ENCODE data around the gene UBAC2. TPM values are rescaled to one million over a fixed set of nuclear protein-coding genes. Genes with fewer than 3 reads are reported as not detected.
"Not testable (repeated sequence)": the region's sequence is repeated elsewhere in the genome, so short reads cannot be mapped to it uniquely, and the experiment has no call there.

UBAC2 gene
- total RNA-seq, 1 experiment from 2014 or later: 58.3 TPM

DNA sequence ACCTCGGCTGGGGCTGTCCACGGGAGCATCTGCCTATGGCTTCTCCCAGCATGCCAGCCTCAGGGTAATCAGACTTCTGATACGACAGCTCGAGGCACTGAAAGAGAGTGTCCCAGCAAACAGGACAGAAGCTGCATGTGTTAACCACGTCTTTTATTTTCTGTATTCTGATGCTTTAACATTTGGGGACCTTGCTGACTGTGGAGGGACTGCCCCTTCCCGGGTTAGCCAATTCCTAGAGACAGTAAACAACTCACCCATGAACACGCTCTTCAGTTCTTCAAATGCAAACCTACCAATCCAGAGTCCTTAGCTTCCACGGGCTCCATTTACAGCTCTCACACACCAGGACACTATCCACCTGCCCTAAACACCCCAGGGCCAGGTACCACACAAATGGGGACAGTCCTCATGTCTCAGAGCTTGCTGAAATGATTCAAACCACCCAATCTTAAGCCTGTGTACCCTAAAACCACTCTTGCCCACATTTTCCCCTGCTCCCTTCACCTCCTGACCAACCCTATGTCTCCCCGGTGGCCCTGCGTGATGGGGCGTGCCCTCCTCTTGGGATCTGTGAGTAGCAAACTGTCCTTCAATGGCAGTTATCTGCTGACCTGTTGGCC lies 208.9 kb downstream of the UBAC2 start:
- not testable (repeated sequence) for H3K36me3 ChIP-seq (ENCODE audit: insufficient read depth, low read length); H3K4me3 ChIP-seq (ENCODE audit: low read length); H2AFZ ChIP-seq (ENCODE audit: low read length); H3K9me3 ChIP-seq (ENCODE audit: low read length); H4K20me1 ChIP-seq (ENCODE audit: insufficient read depth, low read depth, low read length); H3K27me3 ChIP-seq (ENCODE audit: low read length); H3K4me2 ChIP-seq (ENCODE audit: low read depth, low read length, poor library complexity, severe bottlenecking); H3K9me2 ChIP-seq (replicated peaks; ENCODE audit: insufficient read depth, low read length); H3K9ac ChIP-seq (ENCODE audit: low read length); H3K79me2 ChIP-seq (ENCODE audit: low read length); H3K4me1 ChIP-seq (ENCODE audit: low read length); H3K27ac ChIP-seq (ENCODE audit: low read length); DNase-seq

DNA sequence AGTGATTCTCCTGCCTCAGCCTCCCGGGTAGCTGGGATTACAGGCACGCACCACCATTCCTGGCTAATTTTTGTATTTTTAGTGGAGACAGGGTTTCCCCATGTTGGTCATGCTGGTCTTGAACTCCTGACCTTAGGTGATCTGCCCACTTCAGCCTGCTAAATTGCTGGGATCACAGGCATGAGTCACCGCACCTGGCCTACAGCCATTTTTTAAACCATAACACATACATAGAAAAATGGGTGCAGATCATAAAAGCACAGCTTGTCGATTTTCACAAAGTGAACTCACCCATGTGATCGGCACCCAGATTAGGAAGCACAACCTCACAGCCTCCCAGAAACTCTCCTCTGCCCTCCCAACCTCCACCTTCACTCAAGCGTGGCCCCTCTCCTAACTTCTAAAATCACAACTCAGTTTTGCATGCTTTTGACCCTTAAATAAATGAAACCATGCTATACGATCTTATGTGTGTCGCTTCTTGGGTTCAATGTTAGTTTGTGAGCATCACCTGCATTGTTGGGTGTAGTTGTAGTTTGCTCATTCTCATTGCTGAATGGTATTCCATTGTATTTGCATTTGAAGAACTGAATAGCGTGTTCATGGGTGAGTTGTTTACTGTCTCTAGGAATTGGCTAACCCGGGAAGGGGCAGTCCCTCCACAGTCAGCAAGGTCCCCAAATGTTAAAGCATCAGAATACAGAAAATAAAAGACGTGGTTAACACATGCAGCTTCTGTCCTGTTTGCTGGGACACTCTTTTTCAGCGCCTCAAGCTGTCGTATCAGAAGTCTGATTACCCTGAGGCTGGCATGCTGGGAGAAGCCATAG lies 210.2 kb downstream of the UBAC2 start:
- not testable (repeated sequence) for H3K4me2 ChIP-seq (ENCODE audit: low read depth, low read length, poor library complexity, severe bottlenecking); H3K4me1 ChIP-seq (ENCODE audit: low read length); H4K20me1 ChIP-seq (ENCODE audit: insufficient read depth, low read depth, low read length); H3K27ac ChIP-seq (ENCODE audit: low read length); H3K9ac ChIP-seq (ENCODE audit: low read length); H3K27me3 ChIP-seq (ENCODE audit: low read length); DNase-seq; H3K79me2 ChIP-seq (ENCODE audit: low read length); H3K9me2 ChIP-seq (replicated peaks; ENCODE audit: insufficient read depth, low read length); H3K36me3 ChIP-seq (ENCODE audit: insufficient read depth, low read length); H3K4me3 ChIP-seq (ENCODE audit: low read length); H3K9me3 ChIP-seq (ENCODE audit: low read length); H2AFZ ChIP-seq (ENCODE audit: low read length)

DNA sequence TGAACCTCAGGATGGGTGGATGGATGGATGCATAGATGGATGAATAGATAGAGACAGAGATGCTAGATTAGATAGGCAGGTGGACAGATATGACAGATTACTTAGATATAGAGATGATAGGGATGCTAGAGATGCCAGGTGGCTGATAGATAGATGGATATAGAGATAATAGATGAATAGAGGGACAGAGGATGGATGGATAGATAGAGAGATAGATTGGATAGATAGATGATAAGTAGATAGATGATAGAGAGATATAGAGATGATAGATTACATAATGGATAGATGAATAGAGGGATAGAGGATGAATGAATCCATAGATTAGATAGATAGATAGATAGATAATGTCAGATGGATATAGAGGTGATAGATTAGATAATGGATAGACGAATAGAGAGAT lies 212.2 kb downstream of the UBAC2 start:
- no peak overlapping the region for H3K27ac ChIP-seq (ENCODE audit: low read length)
- no peaks in the 10 kb centered on the region for H3K9me3 ChIP-seq (ENCODE audit: low read length)
- no peaks in the 10 kb centered on the region for H3K79me2 ChIP-seq (ENCODE audit: low read length)
- H3K4me3 ChIP-seq (ENCODE audit: low read length): no peak overlapping the region
- H3K36me3 ChIP-seq (ENCODE audit: insufficient read depth, low read length): no peaks in the 10 kb centered on the region
- H2AFZ ChIP-seq (ENCODE audit: low read length): no peak overlapping the region
- H3K4me1 ChIP-seq (ENCODE audit: low read length): no peaks in the 10 kb centered on the region
- H3K27me3 ChIP-seq (ENCODE audit: low read length): no peaks in the 10 kb centered on the region
- no peak overlapping the region for H3K9ac ChIP-seq (ENCODE audit: low read length)
- no peaks in the 10 kb centered on the region for H4K20me1 ChIP-seq (ENCODE audit: insufficient read depth, low read depth, low read length)
- DNase-seq: no peak
- no peaks in the 10 kb centered on the region for H3K9me2 ChIP-seq (replicated peaks; ENCODE audit: insufficient read depth, low read length)
- H3K4me2 ChIP-seq (ENCODE audit: low read depth, low read length, poor library complexity, severe bottlenecking): no peak overlapping the region

DNA sequence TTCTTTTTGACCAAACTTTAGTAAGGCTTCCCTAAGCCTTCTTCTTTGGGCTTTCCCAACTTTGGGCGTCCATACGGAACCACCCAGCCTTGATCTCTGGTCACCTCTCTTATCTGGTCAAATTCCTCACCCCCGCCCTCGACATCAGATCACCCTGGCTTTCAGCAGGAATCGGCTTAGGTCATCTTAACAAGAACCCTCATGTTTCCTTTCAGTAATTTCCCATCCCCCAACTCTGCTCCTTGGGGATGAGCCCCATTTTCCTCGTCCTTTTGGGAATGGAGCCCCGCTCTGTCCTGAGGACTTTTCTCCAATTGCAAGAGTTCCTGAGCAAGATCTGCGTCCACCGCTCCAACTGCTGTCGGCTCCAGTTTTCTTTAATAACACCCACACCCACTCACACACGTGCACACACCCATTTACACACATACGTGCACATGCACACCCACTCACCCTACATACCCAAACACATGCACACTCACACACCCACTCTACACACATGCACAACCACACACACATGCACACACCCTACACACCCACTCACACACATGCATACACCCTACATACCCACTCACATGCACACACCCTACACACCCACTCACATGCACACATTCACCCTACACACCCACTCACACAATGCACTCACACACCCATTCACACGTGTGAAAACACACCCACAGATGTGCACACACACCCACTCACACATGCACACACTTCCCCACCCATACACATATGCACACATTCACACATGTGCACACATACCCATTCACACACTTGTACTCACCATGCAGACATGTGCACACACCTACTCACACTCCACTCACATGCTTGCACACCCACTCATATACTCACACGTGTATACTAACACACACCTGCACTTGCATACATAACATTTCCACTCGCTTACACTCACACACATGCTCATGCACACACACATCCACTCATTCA lies 213.7 kb downstream of the UBAC2 start:
- Histone ChIP-seq H3K27ac (ENCODE audit: low read length) (no peak overlapping the region), H3K4me2 (ENCODE audit: low read depth, low read length, poor library complexity, severe bottlenecking) (no peak overlapping the region), H3K9me2 (replicated peaks; ENCODE audit: insufficient read depth, low read length) (no peaks in the 10 kb centered on the region), H3K9ac (ENCODE audit: low read length) (no peak overlapping the region), H4K20me1 (ENCODE audit: insufficient read depth, low read depth, low read length) (no peaks in the 10 kb centered on the region), H2AFZ (ENCODE audit: low read length) (no peak overlapping the region), H3K4me3 (ENCODE audit: low read length) (no peak overlapping the region), H3K9me3 (ENCODE audit: low read length) (no peaks in the 10 kb centered on the region), H3K4me1 (ENCODE audit: low read length) (no peaks in the 10 kb centered on the region), H3K27me3 (ENCODE audit: low read length) (no peaks in the 10 kb centered on the region), H3K79me2 (ENCODE audit: low read length) (no peaks in the 10 kb centered on the region), H3K36me3 (ENCODE audit: insufficient read depth, low read length) (no peaks in the 10 kb centered on the region)
- DNase-seq: no peak

DNA sequence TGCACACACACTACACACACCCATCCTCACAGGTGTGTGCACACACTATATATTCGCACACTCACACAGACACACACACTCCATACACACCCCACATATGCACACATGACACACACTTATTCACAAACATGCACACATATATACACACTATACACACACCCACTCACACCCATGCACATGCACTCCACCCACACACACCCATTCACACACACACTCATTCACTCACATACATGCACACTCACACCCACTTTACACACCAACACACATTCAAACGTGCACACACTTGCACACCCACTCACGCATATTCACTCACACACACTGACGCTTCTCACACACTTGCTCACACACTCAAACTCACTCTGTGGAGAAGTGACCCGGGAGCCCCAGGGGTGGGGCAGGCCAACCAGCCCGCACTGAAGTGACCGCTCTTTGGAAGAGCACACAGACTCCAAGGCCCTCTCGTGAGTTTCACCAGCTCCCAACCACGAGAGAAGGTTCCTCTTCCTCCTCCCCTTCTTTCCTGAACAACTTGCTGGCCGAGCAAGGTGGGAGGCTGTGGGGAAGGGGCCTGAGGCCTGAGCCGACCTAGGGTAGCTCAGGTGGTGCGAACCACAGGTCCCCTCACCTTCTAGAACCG lies 214.5 kb downstream of the UBAC2 start:
- no peak for DNase-seq
- H3K4me1 ChIP-seq (ENCODE audit: low read length): peaks cover 6% of the 10 kb centered on the region
- no peaks in the 10 kb centered on the region for H3K36me3 ChIP-seq (ENCODE audit: insufficient read depth, low read length)
- H3K27ac ChIP-seq (ENCODE audit: low read length): no peak overlapping the region
- H2AFZ ChIP-seq (ENCODE audit: low read length): no peak overlapping the region
- H3K9ac ChIP-seq (ENCODE audit: low read length): no peak overlapping the region
- no peaks in the 10 kb centered on the region for H3K27me3 ChIP-seq (ENCODE audit: low read length)
- no peaks in the 10 kb centered on the region for H3K9me2 ChIP-seq (replicated peaks; ENCODE audit: insufficient read depth, low read length)
- no peaks in the 10 kb centered on the region for H3K9me3 ChIP-seq (ENCODE audit: low read length)
- no peak overlapping the region for H3K4me3 ChIP-seq (ENCODE audit: low read length)
- H4K20me1 ChIP-seq (ENCODE audit: insufficient read depth, low read depth, low read length): no peaks in the 10 kb centered on the region
- H3K79me2 ChIP-seq (ENCODE audit: low read length): no peaks in the 10 kb centered on the region
- no peak overlapping the region for H3K4me2 ChIP-seq (ENCODE audit: low read depth, low read length, poor library complexity, severe bottlenecking)

DNA sequence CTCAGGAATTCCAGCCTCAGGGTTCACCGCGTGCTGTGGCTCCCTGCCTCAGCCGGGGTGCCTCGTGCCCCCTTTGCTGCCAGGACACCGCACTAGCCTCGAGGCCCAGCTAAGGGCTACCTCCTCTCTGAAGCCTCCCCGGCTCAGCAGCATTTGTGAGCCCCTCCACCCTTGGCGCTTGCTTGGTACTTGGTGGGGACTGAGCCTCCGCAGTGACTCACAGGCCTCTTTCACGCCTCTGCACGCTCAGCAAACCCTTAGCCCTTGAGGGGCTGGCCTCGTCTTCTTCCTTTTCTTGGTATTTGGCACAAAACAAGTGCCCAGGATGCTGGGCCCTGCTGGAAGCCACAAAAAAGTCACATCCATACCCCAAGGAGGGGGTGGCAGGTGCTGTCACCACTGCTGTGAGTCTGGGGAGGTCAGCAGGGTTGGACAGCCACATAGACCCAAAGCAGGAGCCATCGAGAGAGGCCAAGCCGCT lies 215.2 kb downstream of the UBAC2 start:
- H3K9me2 ChIP-seq (replicated peaks; ENCODE audit: insufficient read depth, low read length): no peaks in the 10 kb centered on the region
- H4K20me1 ChIP-seq (ENCODE audit: insufficient read depth, low read depth, low read length): no peaks in the 10 kb centered on the region
- H3K36me3 ChIP-seq (ENCODE audit: insufficient read depth, low read length): no peaks in the 10 kb centered on the region
- peaks cover 14% of the 10 kb centered on the region for H3K4me1 ChIP-seq (ENCODE audit: low read length)
- no peak overlapping the region for H3K9ac ChIP-seq (ENCODE audit: low read length)
- H3K79me2 ChIP-seq (ENCODE audit: low read length): no peaks in the 10 kb centered on the region
- no peaks in the 10 kb centered on the region for H3K9me3 ChIP-seq (ENCODE audit: low read length)
- no peak for DNase-seq
- no peak overlapping the region for H2AFZ ChIP-seq (ENCODE audit: low read length)
- no peak overlapping the region for H3K27ac ChIP-seq (ENCODE audit: low read length)
- H3K4me3 ChIP-seq (ENCODE audit: low read length): no peak overlapping the region
- no peak overlapping the region for H3K4me2 ChIP-seq (ENCODE audit: low read depth, low read length, poor library complexity, severe bottlenecking)
- no peaks in the 10 kb centered on the region for H3K27me3 ChIP-seq (ENCODE audit: low read length)

DNA sequence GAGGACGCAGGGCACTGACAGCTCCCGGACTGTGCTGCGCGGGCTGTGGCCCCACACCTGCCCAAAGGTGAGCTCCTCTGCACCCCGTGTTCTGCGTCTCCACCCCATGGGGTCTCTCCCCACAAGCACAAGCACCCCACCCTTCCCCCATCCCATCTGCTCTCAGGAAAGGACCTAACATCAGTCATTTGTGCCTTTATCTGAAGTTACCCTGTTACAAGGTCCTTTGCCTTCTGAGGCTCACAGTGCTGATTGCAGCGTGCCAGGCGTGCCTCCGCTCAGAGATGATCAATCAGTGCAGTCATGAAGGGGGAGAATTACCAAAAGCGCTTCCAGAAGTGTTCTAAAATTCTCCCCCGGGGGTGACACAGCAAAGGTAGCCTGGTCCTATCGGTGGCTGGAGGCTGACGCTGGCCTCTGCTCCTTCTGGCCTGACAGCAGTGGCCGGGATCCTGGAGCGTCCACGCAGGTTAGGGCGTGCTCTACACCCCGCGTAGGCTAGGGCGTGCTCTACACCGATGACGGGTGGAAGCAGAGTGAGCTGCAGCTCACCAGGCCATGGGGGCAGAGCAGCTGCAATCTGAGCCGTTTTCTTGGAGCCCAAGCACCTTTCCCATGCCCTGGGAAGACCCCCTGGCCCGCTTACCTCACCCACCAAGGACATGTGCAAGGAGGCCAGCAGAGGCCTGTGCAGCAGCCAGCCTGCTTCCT lies 215.9 kb downstream of the UBAC2 start:
- H2AFZ ChIP-seq (ENCODE audit: low read length): no peak overlapping the region
- H3K79me2 ChIP-seq (ENCODE audit: low read length): no peaks in the 10 kb centered on the region
- DNase-seq: no peak
- H3K36me3 ChIP-seq (ENCODE audit: insufficient read depth, low read length): no peaks in the 10 kb centered on the region
- H3K9ac ChIP-seq (ENCODE audit: low read length): no peak overlapping the region
- no peak overlapping the region for H3K4me2 ChIP-seq (ENCODE audit: low read depth, low read length, poor library complexity, severe bottlenecking)
- peaks cover 14% of the 10 kb centered on the region for H3K4me1 ChIP-seq (ENCODE audit: low read length)
- H4K20me1 ChIP-seq (ENCODE audit: insufficient read depth, low read depth, low read length): no peaks in the 10 kb centered on the region
- no peak overlapping the region for H3K4me3 ChIP-seq (ENCODE audit: low read length)
- H3K27me3 ChIP-seq (ENCODE audit: low read length): no peaks in the 10 kb centered on the region
- H3K27ac ChIP-seq (ENCODE audit: low read length): no peak overlapping the region
- H3K9me2 ChIP-seq (replicated peaks; ENCODE audit: insufficient read depth, low read length): no peaks in the 10 kb centered on the region
- no peaks in the 10 kb centered on the region for H3K9me3 ChIP-seq (ENCODE audit: low read length)
